G401.6 (cell line): Measurements from ENCODE around the gene TPMT.

ENCODE experiments used
- FAIRE-seq: peaks from 2 replicates; lab custom pipeline; 2012; peaks lifted over from hg19 to GRCh38; lab: Jason Lieb, UNC

Gene TPMT

GRCh38 chr6:18110162-18110561 is 44.7 kb downstream of the TPMT start:
- no peak for FAIRE-seq

GRCh38 chr6:18107061-18107460 is 47.8 kb downstream of the TPMT start:
- no peak for FAIRE-seq

GRCh38 chr6:18102783-18103509 is 51.9 kb downstream of the TPMT start:
- FAIRE-seq, result no peak

GRCh38 chr6:18101873-18102272 is 53.0 kb downstream of the TPMT start:
- FAIRE-seq, result no peak

DNA sequence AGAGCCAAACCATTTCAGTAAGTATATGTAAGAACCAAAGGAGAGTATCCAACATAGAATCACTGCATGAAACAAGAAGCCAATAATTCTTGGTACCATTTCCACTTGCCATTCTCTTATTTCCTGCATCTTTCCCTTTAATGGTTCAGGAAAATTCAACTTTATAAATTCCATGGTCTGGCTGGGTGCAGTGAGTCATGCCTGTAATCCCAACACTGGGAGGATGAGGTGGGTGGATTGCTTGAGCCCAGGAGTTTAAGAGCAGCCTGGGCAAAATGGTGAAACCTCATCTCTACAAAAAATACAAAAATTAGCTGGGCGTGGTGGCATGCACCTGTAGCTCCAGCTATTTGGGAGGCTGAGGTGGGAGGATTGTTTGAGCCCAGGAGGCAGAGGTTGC is 53.6 kb downstream of the TPMT start:
- FAIRE-seq, result no peak

GRCh38 chr6:18100296-18100695 is 54.6 kb downstream of the TPMT start:
- FAIRE-seq, result no peak

DNA sequence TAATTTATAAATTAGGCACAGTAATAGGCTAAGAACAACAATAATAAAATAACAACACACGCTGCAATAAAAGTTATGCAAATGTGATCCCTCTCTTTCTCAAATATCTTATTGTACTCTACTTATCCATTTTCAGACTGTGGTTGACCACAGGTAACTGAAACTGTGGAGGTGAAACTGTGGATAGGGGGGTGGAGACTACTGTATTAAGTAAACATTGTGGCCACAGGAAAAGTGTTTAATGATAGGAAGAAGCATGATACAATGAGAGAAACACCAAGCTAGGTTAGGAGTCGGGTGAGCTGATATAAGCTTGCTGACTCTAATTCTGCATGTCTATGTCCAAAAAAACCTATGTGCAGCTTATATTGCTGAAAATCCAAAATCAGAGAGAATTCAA is 55.4 kb downstream of the TPMT start:
- no peak for FAIRE-seq

DNA sequence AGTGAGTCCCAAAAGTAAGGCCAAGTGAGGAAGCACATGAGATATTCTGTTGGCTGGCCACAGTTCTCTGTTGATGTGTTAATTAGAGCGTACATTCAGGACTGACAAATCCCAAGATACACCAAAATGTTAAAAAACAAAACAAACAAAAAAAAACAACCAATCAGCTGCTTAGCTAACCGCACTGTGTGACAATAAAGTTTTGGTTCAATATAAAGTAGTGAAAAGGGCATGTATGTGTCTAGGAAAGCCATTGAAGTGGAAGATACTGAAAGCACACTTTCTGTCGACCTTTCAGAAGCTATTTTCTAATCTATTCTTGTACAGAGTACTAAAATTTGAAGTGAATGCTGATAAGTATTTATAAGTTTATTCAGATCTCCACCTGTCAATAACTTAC is 58.5 kb downstream of the TPMT start:
- no peak for FAIRE-seq

DNA sequence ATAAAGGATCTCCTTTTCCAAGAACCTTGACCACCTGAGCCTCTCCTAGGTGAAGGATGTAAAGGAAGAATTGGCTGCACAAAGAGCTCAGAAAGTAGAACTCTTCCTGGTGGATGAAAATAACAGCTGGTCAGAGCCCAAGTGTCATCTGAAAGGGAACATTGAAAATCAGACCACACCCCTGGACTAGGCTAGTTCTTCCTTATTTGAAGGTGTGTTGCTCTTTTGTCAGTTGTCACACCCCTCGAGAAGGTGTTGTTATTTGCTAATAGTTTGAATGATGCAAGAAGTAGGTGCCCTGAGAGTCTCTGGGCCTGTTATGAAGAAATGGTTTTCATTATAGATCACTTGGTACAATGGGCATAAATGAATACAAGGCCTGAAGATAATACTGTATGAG is 63.5 kb downstream of the TPMT start:
- no peak for FAIRE-seq

- no peak for FAIRE-seq
Measured at GRCh38 chr6:18090349-18090786, 64.5 kb downstream of the TPMT start.

DNA sequence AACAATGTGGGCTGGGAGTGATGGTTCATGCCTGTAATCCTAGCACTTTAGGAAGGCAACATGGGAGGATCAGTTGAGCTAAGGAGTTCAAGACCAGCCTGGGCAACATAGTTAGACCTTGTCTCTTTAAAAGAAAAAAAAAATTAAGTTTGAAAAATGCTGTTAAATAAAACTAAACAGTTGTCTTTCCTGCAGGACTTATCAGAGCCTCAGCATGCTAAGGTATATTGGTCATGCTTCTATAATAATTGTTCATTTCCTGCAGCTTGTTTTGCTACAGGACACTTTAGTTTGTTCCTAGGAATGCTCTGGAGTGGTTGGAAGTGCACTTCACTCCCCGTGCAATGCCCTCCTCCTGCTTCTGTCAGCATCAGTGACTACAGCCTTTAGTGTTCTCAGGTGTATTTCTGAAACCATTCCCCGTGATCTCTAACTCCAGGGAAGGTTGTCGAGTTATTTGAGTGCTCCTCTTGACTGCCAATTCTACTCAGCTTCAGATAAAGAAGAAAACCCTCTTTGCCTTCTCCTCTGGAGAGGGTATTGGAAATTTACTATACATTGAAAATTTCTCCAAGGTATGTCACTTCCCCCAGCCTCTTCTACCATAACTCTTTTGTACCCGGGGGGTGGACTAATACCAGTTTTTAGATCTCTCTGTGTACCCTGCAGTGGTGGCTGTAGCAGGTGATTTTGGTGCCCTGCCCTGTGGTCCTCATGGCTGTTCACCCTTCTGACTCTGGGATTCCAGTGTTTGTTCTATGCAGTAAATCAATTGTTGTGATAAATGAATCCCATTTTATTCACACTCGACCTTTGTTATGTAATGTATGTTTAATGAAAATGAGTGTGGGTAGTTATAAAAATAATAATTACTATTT is 66.2 kb downstream of the TPMT start:
- FAIRE-seq, result no peak

DNA sequence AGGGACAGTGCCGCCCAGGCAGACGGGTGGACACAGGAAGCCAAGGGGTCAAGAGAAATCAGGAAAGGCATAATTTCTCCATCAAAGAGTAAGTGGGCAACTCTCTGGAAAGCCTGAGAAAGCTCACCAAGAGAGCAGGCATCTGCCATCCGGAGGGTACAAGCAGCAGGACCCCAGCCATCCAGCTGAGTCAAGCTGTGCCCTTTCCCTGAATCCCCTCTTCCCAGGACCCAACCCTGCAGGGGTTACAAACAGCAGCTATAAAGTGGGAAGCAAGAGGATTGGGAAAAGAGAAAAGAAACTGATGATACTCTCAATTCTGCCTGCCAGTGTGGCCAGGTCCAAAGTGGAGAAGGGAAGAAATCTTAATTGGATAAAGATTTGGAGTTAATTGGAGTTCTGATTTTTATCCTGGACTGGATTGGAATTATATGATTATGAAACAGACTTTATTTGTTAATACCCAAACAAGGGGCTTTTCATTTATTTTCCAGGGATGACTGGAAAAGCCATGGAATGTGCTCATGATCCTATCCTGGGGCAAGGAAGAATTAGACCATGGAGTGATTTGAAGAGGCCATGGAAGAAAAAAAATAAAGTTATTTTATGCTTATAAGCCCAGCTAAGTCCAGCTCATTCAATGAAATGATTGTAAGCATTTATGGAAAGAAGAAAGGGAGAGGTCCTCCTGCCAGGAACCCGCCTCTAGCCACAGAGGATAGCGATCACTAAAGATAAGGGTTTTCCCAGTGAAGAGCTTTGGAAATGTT is 67.3 kb downstream of the TPMT start:
- FAIRE-seq, result no peak

- no peak for FAIRE-seq
Measured at GRCh38 chr6:18081025-18081668, 73.7 kb downstream of the TPMT start.

DNA sequence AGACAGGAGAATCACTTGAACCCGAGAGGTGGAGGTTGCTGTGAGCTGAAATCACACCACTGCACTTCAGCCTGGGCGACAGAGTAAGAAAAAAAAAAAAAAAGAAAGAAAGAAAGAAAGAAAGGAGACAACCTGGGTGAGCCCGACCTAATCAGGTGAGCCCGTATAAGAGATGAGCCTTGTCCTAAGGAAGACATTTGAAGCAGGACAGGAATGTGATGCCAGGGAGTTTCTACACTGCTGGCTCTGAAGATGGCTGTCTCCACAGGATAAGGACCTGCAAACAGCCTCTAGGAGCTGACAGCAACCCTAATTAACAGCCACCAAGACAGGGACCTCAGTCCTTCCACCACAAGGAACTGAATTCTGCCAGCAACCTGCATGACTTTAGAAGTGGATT is 74.3 kb downstream of the TPMT start:
- FAIRE-seq, result no peak

- no peak for FAIRE-seq
Measured at GRCh38 chr6:18078866-18079265, 76.0 kb downstream of the TPMT start.
